RPMI8226 (cell line): ENCODE data around the gene CEP85.

Experiments
- DNase-seq: peaks from one replicate; pipeline ENCODE4 v3.0.0-alpha.2; 2015

CEP85 gene

GRCh38 chr1:26278724-26279455 lies 44.9 kb downstream of the CEP85 start:
- DNase-seq, result no peak

DNA sequence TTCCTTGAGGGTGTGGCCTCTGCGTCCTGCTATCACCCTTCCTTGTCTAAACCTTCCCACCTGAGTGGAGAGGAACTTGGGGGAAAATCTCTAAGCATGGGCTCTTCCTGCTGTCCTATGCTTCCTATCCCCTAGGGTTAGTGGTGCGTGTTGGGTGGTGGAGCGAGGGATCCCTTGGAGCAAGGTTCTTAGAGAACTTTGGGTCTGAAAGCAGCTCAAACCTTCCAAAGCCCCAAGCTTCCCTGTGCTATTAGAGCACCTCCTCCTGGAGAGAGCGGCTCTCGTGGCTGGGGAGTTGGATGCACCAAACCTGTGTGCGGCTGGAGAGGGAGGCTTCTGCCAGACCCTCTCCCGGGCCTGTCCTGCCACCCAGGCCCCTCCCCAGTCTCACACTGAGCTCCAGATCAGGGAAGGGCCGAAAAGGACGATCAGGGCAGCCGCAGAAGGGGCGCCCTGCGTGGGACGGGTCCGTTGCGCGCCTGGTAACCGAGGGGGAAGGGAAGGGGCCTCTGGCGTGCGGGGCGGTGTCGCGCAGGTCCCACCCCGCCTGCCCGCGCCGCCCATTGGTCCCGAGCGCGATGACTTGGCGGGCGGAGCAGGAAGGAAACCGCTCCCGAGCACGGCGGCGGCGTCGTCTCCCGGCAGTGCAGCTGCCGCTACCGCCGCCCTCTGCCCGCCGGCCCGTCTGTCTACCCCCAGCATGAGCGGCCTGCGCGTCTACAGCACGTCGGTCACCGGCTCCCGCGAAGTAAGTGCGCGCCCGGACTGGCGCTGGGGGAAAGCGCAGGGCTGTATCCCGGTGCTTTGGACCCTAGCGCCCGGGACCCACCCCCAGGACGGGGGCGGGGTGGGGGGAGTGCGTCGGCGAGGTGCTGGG lies 45.7 kb downstream of the CEP85 start, which contains the start of gene SH3BGRL3:
Gene SH3BGRL3 (plus strand): TSS at position 631 of the 877 bp plus-strand sequence. CDS start 70 bp downstream, at position 701.
- peak; percentile 92 for DNase-seq

DNA sequence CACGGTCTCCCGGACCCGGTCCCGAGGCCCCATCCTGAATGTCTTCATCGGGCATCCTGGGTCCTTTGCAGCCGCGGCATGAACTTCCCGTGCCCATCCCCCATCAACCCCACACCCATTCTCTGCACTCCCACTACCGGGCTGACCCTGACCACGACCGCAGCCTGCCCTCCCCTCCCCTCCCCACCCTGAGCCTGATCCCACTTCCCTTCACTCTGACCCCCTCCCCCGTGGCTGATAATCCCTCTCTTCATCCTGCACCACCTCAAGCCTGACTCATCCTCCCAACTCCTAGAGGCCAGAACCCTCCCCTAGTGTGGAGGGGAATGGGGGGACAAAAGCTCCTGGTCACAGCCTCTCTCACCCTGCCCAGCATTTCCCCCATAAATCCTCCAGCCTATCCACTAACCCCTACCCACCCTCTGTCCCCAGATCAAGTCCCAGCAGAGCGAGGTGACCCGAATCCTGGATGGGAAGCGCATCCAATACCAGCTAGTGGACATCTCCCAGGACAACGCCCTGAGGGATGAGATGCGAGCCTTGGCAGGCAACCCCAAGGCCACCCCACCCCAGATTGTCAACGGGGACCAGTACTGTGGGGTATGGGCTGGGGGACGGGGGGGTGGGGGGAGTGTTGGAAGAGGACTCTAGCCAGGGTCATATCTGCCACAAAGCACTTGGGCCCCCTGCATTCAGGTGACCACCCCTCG lies 46.5 kb downstream of the CEP85 start:
- DNase-seq, result peak; percentile 21

DNA sequence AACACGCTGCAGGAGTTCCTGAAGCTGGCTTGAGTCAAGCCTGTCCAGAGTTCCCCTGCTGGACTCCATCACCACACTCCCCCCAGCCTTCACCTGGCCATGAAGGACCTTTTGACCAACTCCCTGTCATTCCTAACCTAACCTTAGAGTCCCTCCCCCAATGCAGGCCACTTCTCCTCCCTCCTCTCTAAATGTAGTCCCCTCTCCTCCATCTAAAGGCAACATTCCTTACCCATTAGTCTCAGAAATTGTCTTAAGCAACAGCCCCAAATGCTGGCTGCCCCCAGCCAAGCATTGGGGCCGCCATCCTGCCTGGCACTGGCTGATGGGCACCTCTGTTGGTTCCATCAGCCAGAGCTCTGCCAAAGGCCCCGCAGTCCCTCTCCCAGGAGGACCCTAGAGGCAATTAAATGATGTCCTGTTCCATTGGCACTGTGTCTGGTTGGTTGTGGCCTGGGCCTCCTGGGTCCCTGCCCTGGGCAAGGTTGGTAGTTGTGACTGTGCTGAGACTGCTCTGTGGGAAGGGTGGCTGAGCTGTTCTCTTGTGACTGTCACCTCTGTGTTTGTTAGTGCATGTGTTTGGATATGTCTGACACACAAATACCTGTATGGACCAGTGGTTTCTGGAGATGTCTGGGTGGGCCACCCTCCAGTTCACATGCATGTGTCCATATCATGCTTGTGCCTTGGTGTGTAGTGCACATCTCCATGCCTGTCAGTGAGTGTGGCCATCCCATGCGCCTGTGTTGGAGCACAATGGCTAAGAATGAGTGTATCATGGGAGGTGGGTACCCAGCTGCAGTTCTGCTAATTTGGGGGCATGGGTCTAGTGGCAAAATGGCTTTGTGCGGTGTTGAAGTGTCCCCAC lies 47.3 kb downstream of the CEP85 start:
- no peak for DNase-seq

DNA sequence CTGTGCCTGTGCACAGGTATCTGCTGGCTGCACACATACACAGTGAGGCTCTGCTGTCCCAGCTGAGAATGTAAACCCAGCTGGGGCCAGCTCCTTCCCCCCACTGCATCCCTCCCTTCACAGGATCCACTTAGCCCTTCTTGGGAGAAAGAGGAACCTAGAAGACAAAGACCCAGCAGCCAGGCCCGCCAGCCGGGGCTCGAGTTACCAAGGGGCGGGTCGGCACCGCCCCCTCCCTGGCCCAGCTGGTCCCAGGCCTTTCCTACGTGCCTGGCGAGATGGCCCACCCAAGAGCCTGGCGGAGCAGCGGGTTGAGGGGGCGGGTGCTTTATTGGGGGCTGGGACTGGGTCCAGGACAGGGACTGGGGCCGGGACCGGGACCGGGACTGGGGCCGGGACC lies 48.0 kb downstream of the CEP85 start:
- no peak for DNase-seq

DNA sequence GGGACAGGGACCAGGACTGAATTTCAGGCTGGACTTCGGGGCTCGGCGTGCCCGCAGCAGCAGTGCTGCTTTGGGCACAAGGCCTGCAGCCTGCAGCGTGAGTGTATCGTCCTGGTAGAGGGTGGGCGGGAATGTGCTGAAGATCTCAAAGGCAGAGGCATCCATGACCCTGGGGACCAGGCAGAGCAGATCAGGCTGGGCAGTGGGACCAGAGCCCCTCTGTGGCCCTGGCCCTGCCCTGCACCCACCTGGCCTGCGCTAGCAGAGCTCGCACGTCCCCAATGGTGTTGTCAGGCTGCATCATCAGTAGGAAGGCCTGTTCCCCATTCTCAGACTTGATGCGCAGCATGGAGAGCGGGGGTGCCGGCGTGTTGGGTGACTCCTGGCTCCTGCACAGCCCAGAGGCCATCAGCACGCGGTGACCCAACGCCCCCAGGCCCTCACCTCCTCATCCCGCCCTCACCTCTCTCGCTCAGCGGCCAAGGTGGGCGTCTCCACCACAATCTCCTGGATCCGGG lies 48.5 kb downstream of the CEP85 start:
- DNase-seq, result no peak

DNA sequence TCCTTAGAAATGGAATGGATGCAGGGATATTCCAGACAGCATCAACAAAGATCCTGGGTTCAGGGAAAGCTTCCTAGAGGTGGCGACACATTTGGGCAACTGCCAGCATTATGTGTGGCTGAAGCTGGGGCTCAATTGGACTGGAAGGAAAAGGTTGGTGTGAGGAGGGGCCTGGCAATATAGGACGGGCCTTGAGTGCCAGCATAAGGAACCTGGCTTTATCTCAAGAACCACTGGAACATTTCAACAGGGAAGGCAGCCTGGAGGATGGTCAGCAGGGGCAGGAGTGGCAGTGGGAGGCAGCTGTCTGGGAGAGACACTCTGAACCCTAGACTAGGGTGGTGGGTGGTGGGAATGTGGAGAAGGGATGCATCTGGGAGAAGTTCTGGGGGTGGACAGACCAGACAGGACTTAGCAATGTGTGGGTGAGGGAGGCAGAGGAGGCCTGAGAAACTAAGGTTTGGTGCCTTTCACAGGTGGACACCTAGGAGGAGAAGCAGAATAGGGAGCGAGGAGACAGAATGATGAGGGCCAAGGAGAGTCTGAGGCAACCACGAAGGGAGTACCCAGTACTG lies 49.4 kb downstream of the CEP85 start:
- no peak for DNase-seq

- no peak for DNase-seq
Measured at GRCh38 chr1:26283871-26284596, 50.0 kb downstream of the CEP85 start.

- DNase-seq, result peak; percentile 68
Measured at GRCh38 chr1:26284597-26285347, 50.8 kb downstream of the CEP85 start.

DNA sequence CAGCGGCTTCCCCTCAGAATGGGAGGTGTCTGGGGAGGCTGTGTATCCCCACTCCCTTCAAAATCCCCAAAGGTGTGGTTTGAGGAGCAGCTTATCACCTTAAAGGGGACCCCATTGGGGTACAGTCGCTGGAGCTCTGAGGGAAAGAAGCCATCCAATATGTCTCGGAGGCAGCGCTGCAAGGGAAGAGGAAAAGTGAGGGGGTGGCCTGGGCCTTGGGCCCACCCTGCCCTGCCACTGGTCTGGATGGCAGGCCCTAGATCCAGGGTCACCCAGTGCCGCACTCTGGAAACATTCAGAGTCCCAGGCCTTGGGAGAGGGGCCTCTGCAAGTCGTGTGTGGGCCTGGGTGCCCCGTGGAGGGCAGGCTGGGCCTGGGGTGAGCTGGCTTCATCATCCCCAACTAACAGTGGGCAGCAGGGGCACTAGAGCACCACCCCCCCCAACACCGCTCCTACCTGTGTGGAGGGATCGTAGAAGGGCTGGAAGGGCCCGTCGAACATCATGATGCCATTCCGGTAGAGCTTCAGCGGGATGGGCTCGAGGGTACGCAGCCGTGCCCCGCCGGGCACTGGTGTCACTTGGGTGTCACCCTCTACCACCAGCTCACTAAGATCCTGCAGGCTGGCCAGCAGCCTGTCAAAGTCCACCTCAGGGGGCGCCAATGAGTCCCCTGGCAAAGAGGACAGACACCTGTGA lies 51.5 kb downstream of the CEP85 start:
- peak; percentile 84 for DNase-seq

- no peak for DNase-seq
Measured at GRCh38 chr1:26286064-26286416, 52.0 kb downstream of the CEP85 start.

GRCh38 chr1:26287033-26287711 lies 53.2 kb downstream of the CEP85 start:
- no peak for DNase-seq

GRCh38 chr1:26287811-26288210 lies 53.8 kb downstream of the CEP85 start:
- DNase-seq, result no peak

GRCh38 chr1:26288311-26288941 lies 54.4 kb downstream of the CEP85 start:
- DNase-seq, result peak; percentile 43

DNA sequence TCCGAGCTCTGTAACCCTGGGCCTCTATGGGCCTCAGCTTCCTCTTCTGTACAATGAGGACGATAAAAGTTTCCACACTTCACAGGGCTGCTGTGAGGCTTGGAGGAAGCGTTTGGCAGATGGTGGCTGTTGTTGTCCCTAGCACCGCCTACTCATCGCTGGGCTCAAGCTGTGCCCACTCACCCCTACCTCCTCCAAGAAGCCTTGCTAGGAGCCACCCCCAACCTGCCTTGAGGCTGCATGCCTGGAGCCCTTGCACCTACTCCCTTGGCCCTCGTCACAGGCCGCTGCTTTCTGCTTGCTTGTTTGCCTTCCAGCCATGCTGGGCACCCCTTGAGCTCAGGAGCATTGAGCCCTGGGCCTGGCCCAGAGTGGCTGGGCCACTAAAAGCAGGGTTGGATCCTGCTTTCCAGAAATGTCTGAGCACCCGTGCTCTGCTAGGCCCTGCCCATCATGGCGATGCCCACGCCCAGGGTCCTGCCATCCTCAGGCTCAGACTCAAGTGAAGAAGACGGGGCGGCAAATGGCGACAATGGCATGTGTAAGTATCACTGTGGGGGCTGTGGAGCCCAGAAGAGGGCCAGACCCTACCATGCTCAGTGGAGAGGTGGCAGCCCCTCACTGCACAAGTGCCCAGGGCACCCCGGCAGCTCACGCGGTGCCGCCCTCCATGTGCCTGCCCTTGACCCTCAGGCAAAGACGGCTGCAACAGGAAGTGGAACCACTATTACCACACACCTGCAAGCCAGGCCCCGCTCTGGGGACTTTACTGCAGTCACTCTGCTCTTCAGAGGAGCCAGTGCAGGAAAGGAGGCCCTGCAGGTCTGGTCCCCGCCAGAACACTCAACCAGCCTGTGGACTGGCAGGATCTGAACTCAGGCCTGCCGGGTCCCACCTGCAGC lies 55.4 kb downstream of the CEP85 start:
- DNase-seq, result peak; percentile 21

GRCh38 chr1:26290122-26290881 lies 56.3 kb downstream of the CEP85 start:
- DNase-seq, result no peak

DNA sequence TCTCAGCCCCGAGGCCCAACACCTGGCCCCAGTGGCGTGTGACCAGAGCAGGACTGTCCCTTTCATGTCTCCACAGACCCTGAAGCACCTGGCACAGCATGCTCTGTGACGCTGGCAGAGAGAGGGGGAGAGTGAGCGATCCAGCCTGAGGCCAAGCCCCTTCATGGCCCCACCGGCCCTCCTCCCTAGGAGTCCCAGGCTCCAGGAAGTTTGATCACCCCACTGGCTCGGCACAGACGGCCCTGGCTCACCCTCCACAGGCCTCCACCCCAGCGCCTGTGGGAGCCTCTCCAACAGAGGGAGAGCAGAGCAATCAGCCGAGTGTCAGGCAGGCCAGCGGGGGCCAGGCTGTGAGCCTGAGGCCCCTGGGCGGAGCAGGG lies 56.9 kb downstream of the CEP85 start:
- DNase-seq, result no peak
